BE2C (cell line): ENCODE results near the gene GPC5.

ENCODE experiments used
- DNase-seq: peaks from one replicate; pipeline ENCODE4 v3.0.0-alpha.2; 2020
- H3K27me3 ChIP-seq: fragments of 250-450 bp; sonication (Bioruptor Pico); 2 replicates; pipeline ENCODE4 v1.5.1; 2020; ENCODE audit warnings: mild to moderate bottlenecking
- H3K36me3 ChIP-seq: fragments of 250-450 bp; sonication (Bioruptor Pico); 2 replicates; pipeline ENCODE4 v1.5.1; 2020; ENCODE audit warnings: mild to moderate bottlenecking
- H3K4me1 ChIP-seq: fragments of 250-450 bp; sonication (Bioruptor Pico); 2 replicates; pipeline ENCODE4 v1.5.1; 2020
- H3K4me3 ChIP-seq: 2 replicates; pipeline ENCODE4 v1.5.1; 2011; ENCODE audit warnings: low read depth, low read length
- H3K9me3 ChIP-seq: fragments of 250-450 bp; sonication (Bioruptor Pico); 2 replicates; pipeline ENCODE4 v1.5.1; 2020
- TF ChIP-seq, protein P1 (sequence below): IDR thresholded peaks from 2 replicates; pipeline ENCODE4 v1.5.1; 2012; ENCODE audit warnings: mild to moderate bottlenecking, low read depth, low read length

GPC5 gene

DNA sequence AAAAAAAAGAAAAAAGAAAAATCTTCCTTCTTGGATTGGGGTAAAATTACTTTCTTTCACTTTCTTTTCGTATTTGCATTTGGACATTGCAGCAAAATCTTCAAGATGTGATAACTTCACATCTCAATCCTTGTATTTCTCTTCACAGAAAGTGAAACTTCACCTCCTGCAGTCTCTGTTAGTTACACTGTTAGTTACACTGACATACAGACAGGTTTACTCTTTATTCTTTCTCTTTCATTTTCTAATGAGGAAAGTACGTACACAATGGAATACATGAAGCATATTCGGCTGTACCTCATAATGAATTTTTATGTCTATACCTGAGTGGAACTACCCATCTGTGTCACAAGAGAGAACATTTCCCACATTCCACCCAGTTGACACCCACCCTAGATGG lies 1369.0 kb downstream of the GPC5 start:
- DNase-seq = no peak
- no peaks in the 10 kb centered on the region for H3K4me1 ChIP-seq
- H3K4me3 ChIP-seq = no peak overlapping the region
- no peaks in the 10 kb centered on the region for H3K9me3 ChIP-seq
- H3K36me3 ChIP-seq = no peaks in the 10 kb centered on the region
- TF ChIP-seq, protein P1, sequence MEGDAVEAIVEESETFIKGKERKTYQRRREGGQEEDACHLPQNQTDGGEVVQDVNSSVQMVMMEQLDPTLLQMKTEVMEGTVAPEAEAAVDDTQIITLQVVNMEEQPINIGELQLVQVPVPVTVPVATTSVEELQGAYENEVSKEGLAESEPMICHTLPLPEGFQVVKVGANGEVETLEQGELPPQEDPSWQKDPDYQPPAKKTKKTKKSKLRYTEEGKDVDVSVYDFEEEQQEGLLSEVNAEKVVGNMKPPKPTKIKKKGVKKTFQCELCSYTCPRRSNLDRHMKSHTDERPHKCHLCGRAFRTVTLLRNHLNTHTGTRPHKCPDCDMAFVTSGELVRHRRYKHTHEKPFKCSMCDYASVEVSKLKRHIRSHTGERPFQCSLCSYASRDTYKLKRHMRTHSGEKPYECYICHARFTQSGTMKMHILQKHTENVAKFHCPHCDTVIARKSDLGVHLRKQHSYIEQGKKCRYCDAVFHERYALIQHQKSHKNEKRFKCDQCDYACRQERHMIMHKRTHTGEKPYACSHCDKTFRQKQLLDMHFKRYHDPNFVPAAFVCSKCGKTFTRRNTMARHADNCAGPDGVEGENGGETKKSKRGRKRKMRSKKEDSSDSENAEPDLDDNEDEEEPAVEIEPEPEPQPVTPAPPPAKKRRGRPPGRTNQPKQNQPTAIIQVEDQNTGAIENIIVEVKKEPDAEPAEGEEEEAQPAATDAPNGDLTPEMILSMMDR = no peak
- H3K27me3 ChIP-seq = no peaks in the 10 kb centered on the region; the same call in 1 of the 2 replicates

DNA sequence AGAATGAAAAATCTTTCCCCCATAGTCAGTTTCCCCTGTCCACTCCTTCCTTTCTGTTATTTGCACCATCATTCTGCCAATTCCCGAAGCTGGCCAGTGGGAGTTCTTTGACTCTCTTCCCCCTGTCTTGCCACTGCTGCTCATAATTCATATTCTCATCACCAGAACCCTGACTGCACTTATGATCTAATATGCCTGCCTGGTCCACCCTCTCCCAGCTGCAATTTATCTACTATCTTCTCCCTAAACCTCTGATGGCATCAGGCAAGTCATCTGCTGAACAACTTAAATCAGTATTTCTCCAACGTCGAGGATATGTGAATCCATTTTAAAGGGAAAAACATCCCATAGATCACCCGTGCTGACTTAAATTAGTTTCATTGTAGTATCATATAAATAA lies 1370.2 kb downstream of the GPC5 start:
- H3K4me3 ChIP-seq = no peak overlapping the region
- no peaks in the 10 kb centered on the region for H3K4me1 ChIP-seq
- no peaks in the 10 kb centered on the region for H3K9me3 ChIP-seq
- no peaks in the 10 kb centered on the region for H3K36me3 ChIP-seq
- TF ChIP-seq, protein P1 = no peak
- no peaks in the 10 kb centered on the region; the same call in 1 of the 2 replicates for H3K27me3 ChIP-seq
- no peak for DNase-seq

DNA sequence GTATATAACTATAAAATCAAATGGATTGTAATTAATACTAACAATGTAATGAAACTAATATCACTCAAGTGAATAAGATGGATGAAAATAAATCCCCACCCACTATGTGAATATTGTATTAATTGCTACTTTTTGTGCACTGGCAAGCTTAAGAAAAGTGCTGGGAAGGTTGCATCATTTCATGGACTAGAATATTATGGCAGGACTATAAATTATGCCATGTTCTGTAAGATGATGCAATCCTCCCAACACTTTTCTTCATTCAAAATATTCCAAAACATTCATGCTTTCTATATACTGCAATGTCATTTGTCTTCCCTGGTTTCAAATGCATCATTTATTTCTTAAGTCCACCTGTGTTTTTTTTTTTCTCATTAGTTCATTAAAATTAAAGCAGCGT lies 1370.6 kb downstream of the GPC5 start:
- Histone ChIP-seq H3K9me3 (no peaks in the 10 kb centered on the region), H3K4me3 (no peak overlapping the region), H3K36me3 (no peaks in the 10 kb centered on the region), H3K27me3 (no peaks in the 10 kb centered on the region; the same call in 1 of the 2 replicates), H3K4me1 (no peaks in the 10 kb centered on the region)
- DNase-seq = no peak
- TF ChIP-seq, protein P1 = no peak

DNA sequence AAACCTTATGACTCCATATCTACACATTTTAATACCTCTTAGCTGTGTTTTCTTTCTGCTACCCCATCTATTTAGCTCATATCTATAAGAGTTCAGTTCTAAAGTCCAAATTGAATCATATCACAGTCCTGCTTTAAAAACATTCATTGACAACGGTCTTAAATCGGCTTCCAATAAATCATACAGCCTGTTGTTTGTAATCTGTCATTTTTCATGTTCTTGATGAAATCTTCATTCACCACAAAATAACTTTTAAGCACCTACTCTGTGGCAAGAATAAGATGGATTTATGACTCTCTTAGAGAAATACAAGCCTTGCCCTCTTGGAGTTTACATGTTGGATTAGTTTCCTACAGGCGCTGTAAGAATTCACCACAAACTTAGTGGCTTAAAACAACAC lies 1377.2 kb downstream of the GPC5 start:
- TF ChIP-seq, protein P1 = no peak
- H3K4me1 ChIP-seq = no peaks in the 10 kb centered on the region
- H3K4me3 ChIP-seq = no peak overlapping the region
- no peaks in the 10 kb centered on the region for H3K36me3 ChIP-seq
- no peak for DNase-seq
- no peaks in the 10 kb centered on the region for H3K9me3 ChIP-seq
- H3K27me3 ChIP-seq = no peaks in the 10 kb centered on the region; the same call in 1 of the 2 replicates

DNA sequence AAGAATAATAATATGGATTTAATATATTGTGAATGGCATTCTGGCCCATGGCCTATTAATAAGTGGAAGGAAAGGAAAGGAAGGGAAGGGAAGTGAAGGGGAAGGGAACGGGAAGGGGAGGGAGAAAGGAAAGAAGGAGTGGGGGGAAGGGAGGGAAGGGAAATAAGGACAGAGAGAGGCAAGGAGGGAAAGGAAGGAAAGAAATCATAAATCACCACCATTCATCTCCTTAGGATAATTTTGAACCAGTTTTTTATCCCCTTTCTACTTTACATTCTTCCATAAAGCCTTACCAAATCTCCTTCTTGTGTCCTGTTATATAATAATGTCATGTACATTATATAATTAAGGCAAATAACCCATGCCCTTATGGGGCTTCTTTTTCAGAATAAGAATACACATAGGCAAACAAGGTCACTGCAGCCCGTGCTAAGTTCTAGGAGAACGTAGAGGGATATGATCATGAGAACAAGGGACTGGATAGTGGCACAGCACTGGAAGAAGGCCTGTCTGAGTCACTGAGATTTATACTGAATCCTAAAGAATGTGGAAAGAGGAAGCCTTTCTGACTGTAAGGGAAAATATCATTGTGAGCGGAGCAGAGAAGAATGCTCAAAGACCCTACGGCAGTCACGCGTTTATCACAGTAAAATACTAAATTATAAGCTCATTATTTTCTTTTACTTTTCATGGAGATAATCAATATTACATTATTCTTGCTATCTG lies 1383.7 kb downstream of the GPC5 start:
- TF ChIP-seq, protein P1 = no peak
- Histone ChIP-seq H3K4me3 (no peak overlapping the region), H3K4me1 (no peaks in the 10 kb centered on the region), H3K27me3 (peaks cover 16% of the 10 kb centered on the region), H3K9me3 (no peaks in the 10 kb centered on the region), H3K36me3 (no peaks in the 10 kb centered on the region)
- no peak for DNase-seq

DNA sequence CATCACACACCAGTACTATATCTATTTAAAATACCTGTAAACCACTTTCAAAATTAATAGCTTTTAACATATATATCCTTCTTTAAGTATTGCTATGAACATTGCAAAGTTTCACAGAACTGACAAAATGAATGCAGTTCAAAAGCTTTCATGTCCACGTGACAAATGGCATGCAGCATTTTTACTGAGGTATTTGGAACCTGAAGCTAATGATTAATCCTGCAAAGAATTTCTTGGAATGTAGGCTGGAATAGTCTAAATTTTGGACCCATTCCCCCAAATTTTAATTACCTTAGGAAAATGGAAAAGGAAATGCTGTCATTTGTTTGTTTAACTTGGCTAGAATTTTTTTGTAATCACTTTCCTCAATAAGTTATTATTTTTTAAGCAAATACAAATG lies 1404.4 kb downstream of the GPC5 start:
- no peaks in the 10 kb centered on the region for H3K27me3 ChIP-seq
- no peaks in the 10 kb centered on the region for H3K9me3 ChIP-seq
- H3K36me3 ChIP-seq = no peaks in the 10 kb centered on the region
- TF ChIP-seq, protein P1 = no peak
- H3K4me1 ChIP-seq = no peaks in the 10 kb centered on the region
- H3K4me3 ChIP-seq = no peak overlapping the region
- no peak for DNase-seq
